Kidney (tissue), 14 donors: Measurements from ENCODE around the gene MFSD12. TPM values are rescaled to one million over a fixed set of nuclear protein-coding genes. Genes with fewer than 3 reads are reported as not detected.

Experiments
- DNase-seq, 5 donors: peaks; one replicate each; pipeline ENCODE4 v3.0.0-alpha.2; 2013 to 2020
- FAIRE-seq: peaks from 2 replicates; lab custom pipeline; 2012; peaks lifted over from hg19 to GRCh38; lab: Jason Lieb, UNC
- H3K27ac ChIP-seq, 2 donors: one replicate each; pipeline ENCODE4 v1.7.0; 2013; ENCODE audit warnings: low read depth in 2 of 2, low read length in 2 of 2, inconsistent platforms in 1 of 2
- H3K27me3 ChIP-seq: one replicate; pipeline ENCODE4 v1.7.1; 2013; ENCODE audit warnings: low read length, inconsistent platforms; ENCODE audit not compliant: control insufficient read depth, insufficient read depth
- H3K36me3 ChIP-seq, 3 donors: one replicate each; pipeline versions ENCODE4 v1.7.0 to v1.7.1; 2013; ENCODE audit warnings: low read length in 3 of 3, control low read depth in 1 of 3, inconsistent platforms in 1 of 3; ENCODE audit not compliant: insufficient read depth in 3 of 3, control insufficient read depth in 2 of 3
- H3K4me1 ChIP-seq, 3 donors: one replicate each; pipeline versions ENCODE4 v1.7.0 to v1.7.1; 2013; ENCODE audit warnings: low read length in 3 of 3, inconsistent platforms in 1 of 3, low read depth in 1 of 3; ENCODE audit not compliant: control insufficient read depth in 2 of 3, insufficient read depth in 2 of 3
- H3K4me3 ChIP-seq, 3 donors: one replicate each; pipeline versions ENCODE4 v1.7.0 to v1.8.1; 2013; ENCODE audit warnings: low read length in 3 of 3, control low read depth in 1 of 3, inconsistent platforms in 1 of 3
- H3K9ac ChIP-seq, 3 donors: one replicate each; pipeline versions ENCODE4 v1.7.0 to v1.7.1; 2013; ENCODE audit warnings: low read length in 3 of 3, control low read depth in 1 of 3, inconsistent platforms in 1 of 3
- H3K9me3 ChIP-seq, 3 donors: one replicate each; pipeline versions ENCODE4 v1.7.0 to v1.7.1; 2013; ENCODE audit warnings: low read length in 3 of 3, control low read depth in 1 of 3, inconsistent platforms in 1 of 3; ENCODE audit not compliant: control insufficient read depth in 2 of 3, insufficient read depth in 1 of 3
- CTCF ChIP-seq: IDR thresholded peaks from 3 replicates; pipeline ENCODE4 v1.5.1; 2012; ENCODE audit warnings: mild to moderate bottlenecking, moderate library complexity, borderline replicate concordance; ENCODE audit not compliant: insufficient read depth; ENCODE audit errors: extremely low read depth
- intact Hi-C: fragments of 100-400 bp; cut with DNase I; formaldehyde crosslinking; loops from one replicate; pipeline ENCODE4 v1.11.1; 2022
- polyA plus RNA-seq: library from polyadenylated mRNA; stranded (reverse); fragments of 350-450 nt; fragmentation: Illumina TruSeq; extraction: RNeasy Lipid Tissue Mini Kit (QIAGEN cat#74804); gene quantifications from one replicate; pipeline ENCODE4 v1.2.3, GENCODE V29; 2014; ENCODE audit warnings: low read depth, low replicate concordance; ENCODE audit not compliant: insufficient read depth
- total RNA-seq: library from RNA; stranded (reverse); fragmentation: NEBNext Ultra II Directional; extraction: Animal tissue kit (Norgen Biotek cat#: 25700); gene quantifications from one replicate; pipeline ENCODE4 v1.2.1, GENCODE V29; 2021
- donor health status: control.
- donor health status: control.
- donor health status: control.
- donor health status: control.
- donor health status: control.
- donor health status: DM: yes; HTN: yes; CAD: no.
- donor health status: Normal renal cell carcinoma (clear cell type).

The MFSD12 gene
- total and polyA plus RNA-seq, 2 donors from 2014 or later = 113 to 124 TPM

DNA sequence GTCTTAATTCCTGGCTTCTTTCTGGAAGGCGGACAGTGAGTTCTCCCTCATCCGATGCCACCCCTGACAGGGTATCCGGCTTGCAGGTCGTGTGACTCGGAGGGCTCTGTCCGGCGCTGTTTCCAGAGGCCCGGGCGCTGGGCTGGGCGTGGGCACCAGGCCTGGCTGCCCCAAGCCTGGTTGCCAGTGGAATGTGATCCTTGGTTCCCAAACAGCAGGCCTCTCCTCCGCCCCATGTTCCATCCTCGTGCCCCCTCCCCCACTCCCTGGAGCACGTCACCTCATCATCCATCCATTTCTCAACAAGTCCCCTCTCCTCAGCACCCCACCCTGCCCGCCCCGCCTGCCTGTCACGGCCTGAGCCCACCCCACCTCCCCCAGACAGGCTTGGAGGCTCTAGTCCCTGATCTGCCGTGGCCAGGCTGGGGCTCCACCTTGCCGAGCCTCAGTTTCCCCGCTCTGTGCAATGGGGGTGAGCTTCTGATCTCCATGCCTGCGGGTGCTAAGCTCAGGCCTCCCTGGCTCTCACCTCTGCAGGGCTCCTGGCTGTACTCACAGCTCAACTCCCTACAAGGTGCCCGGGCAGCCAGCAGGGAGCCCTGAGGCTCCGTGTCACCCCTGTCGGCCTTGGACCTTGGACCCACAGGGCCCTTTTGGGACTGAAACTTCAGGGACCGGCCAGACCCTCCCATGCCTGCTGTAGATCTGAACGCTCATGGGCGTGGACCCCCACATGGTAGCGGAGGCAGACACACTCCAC, 47.0 kb upstream of the MFSD12 start:
- FAIRE-seq = no peak
- Histone ChIP-seq H3K9me3 (peaks cover 0 to 2% (median 0%) of the 10 kb centered on the region in 3 donors), H3K4me1 (peaks cover 4 to 28% (median 12%) of the 10 kb centered on the region in 3 donors), H3K27ac (peak overlapping the region; percentile 45 to 78), H3K36me3 (no peaks in the 10 kb centered on the region), H3K27me3 (peaks cover 9% of the 10 kb centered on the region), H3K4me3 (no peak overlapping the region), H3K9ac (peak overlapping the region in 1 of 3 donors; percentile 40)
- no peak for TF ChIP-seq CTCF
- intact Hi-C loops = no loop called here
- DNase-seq = peak in 1 of 5 donors; percentile 31

GRCh38 chr19:3603121-3603811, 45.9 kb upstream of the MFSD12 start:
- TF ChIP-seq CTCF = no peak
- Histone ChIP-seq H3K9ac (peak overlapping the region in 1 of 3 donors; percentile 40), H3K27me3 (peaks cover 9% of the 10 kb centered on the region), H3K36me3 (no peaks in the 10 kb centered on the region), H3K9me3 (peaks cover 0 to 2% (median 0%) of the 10 kb centered on the region in 3 donors), H3K4me3 (peak overlapping the region in 1 of 3 donors; percentile 17), H3K27ac (peak overlapping the region; percentile 63 to 78), H3K4me1 (peaks cover 4 to 24% (median 12%) of the 10 kb centered on the region in 3 donors)
- intact Hi-C loops = no loop called here
- DNase-seq (peak in 4 of 5 donors; percentile 59 to 89 (median 65)), FAIRE-seq (no peak)

- DNase-seq (no peak), FAIRE-seq (no peak)
- peaks cover 9% of the 10 kb centered on the region for H3K27me3 ChIP-seq
- peaks cover 0 to 2% (median 0%) of the 10 kb centered on the region in 3 donors for H3K9me3 ChIP-seq
- no peaks in the 10 kb centered on the region for H3K36me3 ChIP-seq
- H3K4me3 ChIP-seq = no peak overlapping the region
- H3K9ac ChIP-seq = no peak overlapping the region
- TF ChIP-seq CTCF = no peak
- H3K4me1 ChIP-seq = peaks cover 4 to 19% (median 12%) of the 10 kb centered on the region in 3 donors
- intact Hi-C loops = no loop called here
- H3K27ac ChIP-seq = no peak overlapping the region
Observed at GRCh38 chr19:3601021-3601420, 43.6 kb upstream of the MFSD12 start.
